Activated CD8-positive, alpha-beta memory T cell treated with anti-CD3 and anti-CD28 coated beads for 48 hours (primary cell): ENCODE measurements around the gene FOXP1.
"Not testable (repeated sequence)": the region's sequence is repeated elsewhere in the genome, so short reads cannot be mapped to it uniquely, and the experiment has no call there.

Experiments used
- DNase-seq, 3 experiments: peaks; one replicate each; pipeline ENCODE4 v3.0.0-alpha.2; 2020; ENCODE audit warnings: low read depth in 2 of 3, low spot score in 2 of 3

Gene FOXP1

GRCh38 chr3:71346061-71346460, 237.5 kb downstream of the FOXP1 start:
- DNase-seq = no peak

DNA sequence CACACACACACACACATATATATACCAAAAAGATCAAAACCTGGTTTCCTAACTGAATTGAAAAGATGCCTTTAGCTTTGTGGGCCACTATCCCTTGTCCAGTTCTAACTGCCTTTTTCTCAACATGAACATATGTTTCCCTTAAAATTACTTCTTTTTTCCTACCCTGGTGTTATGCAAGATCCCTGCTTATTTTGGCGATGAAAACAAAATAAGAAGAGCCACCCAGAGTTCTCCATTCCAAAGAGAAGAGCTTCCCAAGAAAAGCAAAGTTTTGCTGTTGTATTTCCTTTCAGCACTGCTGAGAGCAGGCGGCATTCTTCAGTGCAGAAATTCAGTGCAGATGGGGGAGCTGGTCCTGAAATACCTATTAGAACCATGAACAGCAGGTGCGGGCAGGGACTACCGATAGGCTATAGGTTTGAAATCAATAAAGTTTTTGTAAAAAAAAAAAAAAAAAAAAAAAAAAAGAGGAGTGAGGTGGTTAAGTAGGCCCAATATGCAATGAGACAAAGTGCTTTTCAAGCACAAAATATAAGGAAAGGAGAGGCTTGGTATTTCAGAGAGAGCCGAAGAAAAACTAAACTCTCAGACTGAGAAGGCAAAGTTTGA, 238.0 kb downstream of the FOXP1 start:
- DNase-seq = no peak

- DNase-seq = no peak
Observed at GRCh38 chr3:71341721-71342120, 241.8 kb downstream of the FOXP1 start.

- no peak for DNase-seq
Observed at GRCh38 chr3:71339049-71339448, 244.5 kb downstream of the FOXP1 start.

- no peak for DNase-seq
Observed at GRCh38 chr3:71332813-71333212, 250.7 kb downstream of the FOXP1 start.

- no peak for DNase-seq
Observed at GRCh38 chr3:71330909-71331308, 252.6 kb downstream of the FOXP1 start.

DNA sequence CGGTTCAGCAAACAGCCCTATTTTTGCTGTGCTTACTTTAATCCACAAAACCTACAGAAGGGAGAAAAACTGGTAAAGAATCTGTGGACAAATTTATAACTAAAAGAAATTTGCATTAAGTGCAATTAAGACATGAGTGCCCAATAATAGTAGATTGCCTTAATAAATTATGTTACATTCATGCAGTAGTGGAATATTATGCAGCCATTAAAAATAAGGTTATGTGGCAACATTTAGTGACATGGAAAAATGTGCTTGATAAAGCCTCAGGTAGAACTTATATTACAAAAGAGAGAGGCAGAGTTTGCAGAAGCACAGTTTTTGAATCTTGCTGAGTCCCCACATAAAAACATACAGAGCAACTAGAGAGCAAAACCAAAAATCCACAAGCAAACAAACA, 253.0 kb downstream of the FOXP1 start:
- DNase-seq = no peak

GRCh38 chr3:71329817-71330216, 253.7 kb downstream of the FOXP1 start:
- no peak for DNase-seq

- DNase-seq = no peak
Observed at GRCh38 chr3:71328926-71329325, 254.6 kb downstream of the FOXP1 start.

- DNase-seq = no peak
Observed at GRCh38 chr3:71327936-71328335, 255.6 kb downstream of the FOXP1 start.

DNA sequence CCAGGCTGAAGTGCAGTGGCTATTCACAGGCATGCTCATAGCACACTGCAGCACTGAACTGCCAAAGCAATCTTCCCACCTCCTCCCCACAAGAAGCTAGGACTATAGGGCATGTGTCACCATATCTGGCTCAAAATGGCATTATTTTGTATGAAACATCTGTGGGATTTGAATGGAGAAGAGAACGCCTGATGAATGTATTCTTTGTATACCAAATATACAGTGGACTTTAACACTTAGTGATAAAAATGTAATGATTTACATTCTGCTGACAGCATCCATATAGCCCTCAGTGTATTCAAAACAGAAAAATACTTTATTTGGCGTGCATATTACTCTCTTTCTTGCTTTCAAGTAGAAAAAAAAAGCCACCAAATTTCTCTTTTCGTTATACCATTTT, 257.8 kb downstream of the FOXP1 start:
- DNase-seq = no peak

DNA sequence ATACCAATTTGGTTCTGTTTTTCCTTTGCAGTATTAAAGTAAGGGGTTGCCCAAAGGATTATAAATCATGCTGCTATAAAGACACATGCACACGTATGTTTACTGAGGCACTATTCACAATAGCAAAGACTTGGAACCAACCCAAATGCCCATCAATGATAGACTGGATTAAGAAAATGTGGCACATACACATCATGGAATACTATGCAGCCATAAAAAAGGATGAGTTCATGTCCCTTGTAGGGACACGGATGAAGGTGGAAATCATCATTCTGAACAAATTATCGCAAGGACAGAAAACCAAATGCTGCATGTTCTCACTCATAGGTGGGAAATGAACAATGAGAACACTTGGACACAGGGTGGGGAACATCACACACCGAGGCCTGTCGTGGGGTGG, 259.3 kb downstream of the FOXP1 start:
- not testable (repeated sequence) for DNase-seq

GRCh38 chr3:71323558-71323957, 260.0 kb downstream of the FOXP1 start:
- DNase-seq = no peak

- no peak for DNase-seq
Observed at GRCh38 chr3:71322154-71322553, 261.4 kb downstream of the FOXP1 start.

- no peak for DNase-seq
Observed at GRCh38 chr3:71319771-71320170, 263.8 kb downstream of the FOXP1 start.

DNA sequence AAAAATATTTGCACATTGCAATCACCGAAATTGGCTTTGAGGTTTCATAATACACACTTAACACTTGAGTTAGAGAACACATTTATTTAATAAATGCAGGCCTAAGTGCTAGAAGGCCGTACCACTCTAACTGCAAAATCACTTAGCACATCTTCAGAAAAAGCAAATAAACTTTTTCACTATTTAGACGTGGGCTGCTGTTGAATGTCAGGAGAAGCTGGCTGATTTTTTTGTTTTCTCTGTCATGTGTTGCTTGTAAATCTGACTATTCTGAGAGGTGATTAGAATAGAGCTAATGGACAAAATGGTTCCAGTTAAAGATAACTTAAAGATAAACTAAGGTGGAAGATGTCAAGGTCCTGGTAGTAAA, 265.1 kb downstream of the FOXP1 start:
- no peak for DNase-seq

- no peak for DNase-seq
Observed at GRCh38 chr3:71317749-71318457, 265.6 kb downstream of the FOXP1 start.

- no peak for DNase-seq
Observed at GRCh38 chr3:71317140-71317539, 266.4 kb downstream of the FOXP1 start.

- no peak for DNase-seq
Observed at GRCh38 chr3:71316066-71316777, 267.3 kb downstream of the FOXP1 start.

GRCh38 chr3:71315431-71315830, 268.1 kb downstream of the FOXP1 start:
- no peak for DNase-seq

GRCh38 chr3:71313844-71314243, 269.7 kb downstream of the FOXP1 start:
- no peak for DNase-seq

GRCh38 chr3:71312461-71312860, 271.1 kb downstream of the FOXP1 start:
- no peak for DNase-seq

GRCh38 chr3:71311661-71312046, 271.9 kb downstream of the FOXP1 start:
- DNase-seq = no peak
